ENCODE measurements around the gene RAB6A. TPM values are rescaled to one million over a fixed set of nuclear protein-coding genes. Genes with fewer than 3 reads are reported as not detected.

The RAB6A gene
- total RNA-seq, 5 donors from 2014 or later (not counting 1 experiment from before 2014, with no cell fraction given), result 58.1 to 118 (median 102) TPM

DNA sequence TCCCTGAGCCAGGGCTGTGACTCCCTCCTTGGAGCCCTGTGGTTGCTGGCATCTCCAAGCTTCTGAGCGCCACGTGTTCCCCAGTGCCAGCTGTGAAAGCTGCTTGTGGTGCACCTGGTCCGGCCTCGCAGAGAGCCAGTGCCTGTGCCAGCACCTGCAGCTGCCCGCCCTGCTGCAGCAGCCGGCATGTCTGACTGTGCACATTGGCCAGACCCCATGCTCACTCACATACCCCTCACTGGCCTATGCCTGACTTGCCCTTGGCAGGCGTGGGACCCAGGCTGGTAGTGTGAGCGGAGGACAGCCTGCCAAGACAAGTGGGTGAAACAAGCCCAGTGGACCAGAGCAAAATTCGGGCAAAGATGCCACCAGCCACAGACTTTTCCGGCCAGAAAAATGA is 36.6 kb upstream of the RAB6A start:
- ChIA-PET CTCF (no interaction called here), POLR2A (no interaction called here)
- ATAC-seq (replicated peaks in 1 of 4) (no peak), DNase-seq (no peak)
- no peaks in the 10 kb centered on the region for H3K4me1 ChIP-seq (ENCODE audit: control insufficient read depth in 1 of 2, extremely low read depth in 1 of 2, insufficient read depth in 2 of 2, low read length in 2 of 2)
- Mint-ChIP-seq H3K36me3 (peaks cover 16% of the 10 kb centered on the region), H3K27me3 (no peaks in the 10 kb centered on the region), H3K4me3 (no peak overlapping the region), H3K4me1 (peaks cover 6 to 7% (median 7%) of the 10 kb centered on the region in 3 donors), H3K9me3 (no peaks in the 10 kb centered on the region), H3K27ac (no peak overlapping the region)
- no peak overlapping the region for H3K27ac ChIP-seq (ENCODE audit: low read length)
- peaks cover 0 to 13% of the 10 kb centered on the region in 2 donors for H3K36me3 ChIP-seq (ENCODE audit: control insufficient read depth in 2 of 2, extremely low read depth in 1 of 2, insufficient read depth in 1 of 2, low read length in 1 of 2)
- 91% methylated on average over 8 of the region's 10 CpGs for WGBS (ENCODE audit: insufficient coverage)
- no peak overlapping the region for H3K4me3 ChIP-seq (ENCODE audit: control insufficient read depth in 1 of 2, extremely low read depth in 1 of 2, low read length in 1 of 2)
- no peaks in the 10 kb centered on the region for H3K27me3 ChIP-seq (replicated peaks in 1 of 2; ENCODE audit: control insufficient read depth in 2 of 2, extremely low read depth in 1 of 2, insufficient read depth in 2 of 2, low read length in 1 of 2)
- H3K9me3 ChIP-seq, result no peaks in the 10 kb centered on the region

DNA sequence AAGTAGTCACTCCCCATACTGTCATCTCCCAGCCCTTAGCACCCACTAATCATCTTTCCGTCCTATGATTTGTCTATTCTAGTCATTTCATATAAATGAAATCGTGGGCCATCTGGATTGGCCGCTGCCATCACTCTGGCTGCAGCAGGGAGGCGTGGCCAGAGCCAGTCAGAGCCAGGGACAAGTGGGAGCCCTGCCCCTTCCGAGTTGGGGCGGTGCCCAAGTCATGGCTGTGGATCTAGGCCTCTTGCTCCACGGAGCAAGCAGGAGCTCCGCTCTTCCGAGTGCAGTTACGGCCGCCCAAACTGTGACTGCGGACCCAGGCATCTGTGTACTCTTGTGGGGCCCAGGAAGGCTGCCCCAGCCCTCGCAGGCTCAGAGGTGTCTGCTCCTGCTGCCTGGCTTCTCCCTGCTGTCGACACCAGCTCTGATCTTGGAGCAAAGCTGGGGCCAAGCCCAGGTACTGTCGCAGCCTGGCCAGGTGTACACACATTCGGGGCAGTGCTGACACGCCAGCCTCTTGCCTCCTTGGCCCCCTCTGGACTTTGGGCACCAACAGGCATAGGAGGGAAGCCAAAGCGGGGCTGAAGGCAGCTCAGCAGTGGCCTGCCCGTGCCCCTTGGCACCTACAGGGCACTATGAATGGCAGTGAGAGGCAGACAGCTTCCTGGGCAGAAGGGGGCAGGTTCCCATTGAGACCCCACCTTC is 35.2 kb upstream of the RAB6A start:
- Histone ChIP-seq H3K36me3 (ENCODE audit: control insufficient read depth in 2 of 2, extremely low read depth in 1 of 2, insufficient read depth in 1 of 2, low read length in 1 of 2) (peaks cover 0 to 21% of the 10 kb centered on the region in 2 donors), H3K4me1 (ENCODE audit: control insufficient read depth in 1 of 2, extremely low read depth in 1 of 2, insufficient read depth in 2 of 2, low read length in 2 of 2) (no peaks in the 10 kb centered on the region), H3K4me3 (ENCODE audit: control insufficient read depth in 1 of 2, extremely low read depth in 1 of 2, low read length in 1 of 2) (no peak overlapping the region), H3K9me3 (no peaks in the 10 kb centered on the region), H3K27me3 (replicated peaks in 1 of 2; ENCODE audit: control insufficient read depth in 2 of 2, extremely low read depth in 1 of 2, insufficient read depth in 2 of 2, low read length in 1 of 2) (no peaks in the 10 kb centered on the region), H3K27ac (ENCODE audit: low read length) (no peak overlapping the region)
- ATAC-seq (replicated peaks in 1 of 4) (no peak), DNase-seq (no peak)
- Mint-ChIP-seq H3K9me3 (no peaks in the 10 kb centered on the region), H3K4me3 (no peak overlapping the region), H3K4me1 (peaks cover 3 to 7% (median 7%) of the 10 kb centered on the region in 3 donors), H3K36me3 (peaks cover 12% of the 10 kb centered on the region), H3K27ac (no peak overlapping the region), H3K27me3 (no peaks in the 10 kb centered on the region)
- POLR2A ChIA-PET, result no interaction called here
- CTCF ChIA-PET, result no interaction called here
- 97% methylated on average over 19 of the region's 19 CpGs for WGBS (ENCODE audit: insufficient coverage)

DNA sequence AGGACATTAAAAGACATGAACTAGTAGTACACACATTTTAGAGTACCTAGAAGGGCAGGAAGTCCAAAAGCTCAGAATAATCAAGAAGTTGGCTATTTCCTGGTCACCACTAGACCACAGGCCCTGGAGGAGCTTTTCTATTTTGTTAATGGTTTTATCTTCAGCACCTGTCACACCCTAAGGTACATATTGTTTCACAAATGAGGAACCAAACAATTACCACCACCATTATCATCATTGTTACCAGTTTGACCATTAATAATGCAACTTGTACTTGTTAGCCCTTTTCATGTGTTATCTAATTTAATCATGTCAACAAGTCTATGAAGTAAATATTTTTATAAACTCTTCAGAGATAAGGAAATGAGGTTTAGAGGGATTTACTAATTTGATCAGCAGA is 31.7 kb upstream of the RAB6A start:
- DNase-seq, result no peak

DNA sequence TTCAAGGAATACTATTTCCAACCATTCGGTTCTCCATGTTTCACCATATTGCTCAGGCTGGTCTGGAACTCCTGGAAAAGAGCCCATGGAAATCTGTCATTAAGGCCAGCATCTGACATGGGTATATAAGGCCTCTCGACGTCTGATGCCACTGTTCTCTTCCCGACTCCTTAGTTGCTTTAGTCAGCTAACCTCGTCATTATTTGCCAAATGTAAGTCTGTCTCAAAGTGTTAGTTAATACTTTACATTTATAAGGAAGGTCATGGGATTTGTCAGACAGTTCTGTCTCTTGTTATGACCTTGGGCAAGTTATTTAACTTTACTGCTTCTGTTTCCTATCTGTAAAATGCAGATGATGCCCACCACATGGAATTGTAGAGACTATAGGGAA is 28.4 kb upstream of the RAB6A start:
- H3K27me3 Mint-ChIP-seq, result no peaks in the 10 kb centered on the region
- no peak overlapping the region for H3K4me3 ChIP-seq (ENCODE audit: control insufficient read depth in 1 of 2, extremely low read depth in 1 of 2, low read length in 1 of 2)
- WGBS (ENCODE audit: insufficient coverage), result 95% methylated on average over 3 of the region's 5 CpGs
- peaks cover 26 to 30% (median 29%) of the 10 kb centered on the region in 3 donors for H3K4me1 Mint-ChIP-seq
- peak overlapping the region; percentile 91 to 99 (median 99) for H3K4me3 Mint-ChIP-seq
- H3K27me3 ChIP-seq (replicated peaks in 1 of 2; ENCODE audit: control insufficient read depth in 2 of 2, extremely low read depth in 1 of 2, insufficient read depth in 2 of 2, low read length in 1 of 2), result no peaks in the 10 kb centered on the region
- peaks cover 0 to 8% of the 10 kb centered on the region in 2 donors for H3K36me3 ChIP-seq (ENCODE audit: control insufficient read depth in 2 of 2, extremely low read depth in 1 of 2, insufficient read depth in 1 of 2, low read length in 1 of 2)
- no peak overlapping the region for H3K27ac Mint-ChIP-seq
- ATAC-seq (replicated peaks in 1 of 4) (no peak), DNase-seq (no peak)
- ChIA-PET POLR2A (no interaction called here), CTCF (no interaction called here)
- peaks cover 3% of the 10 kb centered on the region for H3K36me3 Mint-ChIP-seq
- no peak overlapping the region for H3K27ac ChIP-seq (ENCODE audit: low read length)
- peaks cover 9 to 15% of the 10 kb centered on the region in 2 experiments for H3K4me1 ChIP-seq (ENCODE audit: control insufficient read depth in 1 of 2, extremely low read depth in 1 of 2, insufficient read depth in 2 of 2, low read length in 2 of 2)
- no peaks in the 10 kb centered on the region for H3K9me3 ChIP-seq
- H3K9me3 Mint-ChIP-seq, result no peaks in the 10 kb centered on the region

More for the DNA sequence above, 31.7 kb upstream of the RAB6A start:
- H3K27me3 ChIP-seq (replicated peaks in 1 of 2; ENCODE audit: control insufficient read depth in 2 of 2, extremely low read depth in 1 of 2, insufficient read depth in 2 of 2, low read length in 1 of 2), result no peaks in the 10 kb centered on the region
- no peak for ATAC-seq (replicated peaks in 1 of 4)
- POLR2A ChIA-PET, result no interaction called here
- H3K4me1 ChIP-seq (ENCODE audit: control insufficient read depth in 1 of 2, extremely low read depth in 1 of 2, insufficient read depth in 2 of 2, low read length in 2 of 2), result peaks cover 6 to 10% of the 10 kb centered on the region in 2 experiments
- no peak overlapping the region for H3K4me3 ChIP-seq (ENCODE audit: control insufficient read depth in 1 of 2, extremely low read depth in 1 of 2, low read length in 1 of 2)
- CTCF ChIA-PET, result no interaction called here
- H3K27me3 Mint-ChIP-seq, result no peaks in the 10 kb centered on the region
- H3K9me3 Mint-ChIP-seq, result no peaks in the 10 kb centered on the region
- peaks cover 21 to 24% (median 22%) of the 10 kb centered on the region in 3 donors for H3K4me1 Mint-ChIP-seq
- H3K36me3 Mint-ChIP-seq, result peaks cover 6% of the 10 kb centered on the region
- no peaks in the 10 kb centered on the region for H3K9me3 ChIP-seq
- H3K36me3 ChIP-seq (ENCODE audit: control insufficient read depth in 2 of 2, extremely low read depth in 1 of 2, insufficient read depth in 1 of 2, low read length in 1 of 2), result peaks cover 0 to 18% of the 10 kb centered on the region in 2 donors
- no peak overlapping the region for H3K27ac ChIP-seq (ENCODE audit: low read length)
- H3K27ac Mint-ChIP-seq, result no peak overlapping the region
- H3K4me3 Mint-ChIP-seq, result no peak overlapping the region

DNA sequence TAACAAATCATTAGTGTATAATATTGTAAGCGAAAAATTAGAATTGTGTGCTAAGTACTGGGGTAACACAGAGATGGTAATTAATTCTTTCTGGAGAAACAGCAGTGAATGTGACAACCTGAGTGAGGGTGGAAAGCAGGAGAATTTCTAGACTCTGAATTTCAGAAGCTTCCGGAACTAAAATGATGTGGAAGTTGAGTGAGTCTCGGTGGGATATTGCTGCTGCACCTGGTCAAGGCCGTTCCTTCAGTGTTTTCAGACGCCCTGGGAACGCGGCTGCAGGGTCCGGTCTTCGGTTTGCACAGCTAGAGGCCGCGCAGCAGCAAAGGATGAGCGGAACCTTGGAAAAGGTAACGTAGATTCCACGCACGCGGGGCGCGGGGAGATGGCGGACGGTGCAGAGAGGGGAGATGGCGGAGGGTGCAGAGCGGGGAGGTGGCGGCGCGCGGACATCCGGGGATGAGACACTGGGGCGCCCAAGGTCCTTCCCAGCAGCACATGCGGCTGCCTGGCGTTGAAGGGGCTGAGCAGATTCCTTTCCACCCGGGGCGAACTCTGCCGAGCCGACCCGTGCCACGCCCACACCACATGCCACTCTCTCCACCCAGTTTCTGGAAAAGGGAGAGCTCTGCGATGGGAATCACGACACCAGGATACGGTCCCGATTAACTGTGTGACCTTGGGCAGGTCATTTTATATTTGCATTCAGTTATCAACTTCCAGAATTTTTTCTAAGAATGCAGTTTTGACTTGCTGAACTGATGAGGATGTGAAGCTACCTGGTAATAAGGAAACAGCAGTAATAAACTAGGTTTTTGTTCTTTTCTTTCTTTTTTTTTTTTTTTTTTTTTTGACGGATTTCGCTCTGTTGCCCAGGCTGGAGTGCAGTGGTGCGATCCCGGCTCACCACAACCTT is 27.0 kb upstream of the RAB6A start, which contains the start of gene MRPL48:
MRPL48 (plus strand) TSS at position 232 of the 916 bp plus-strand sequence; CDS start at position 330, 98 bp downstream.
- Histone ChIP-seq H3K9me3 (no peaks in the 10 kb centered on the region), H3K27ac (ENCODE audit: low read length) (peak within 1 kb of the TSS; percentile 73), H3K4me1 (ENCODE audit: control insufficient read depth in 1 of 2, extremely low read depth in 1 of 2, insufficient read depth in 2 of 2, low read length in 2 of 2) (peaks cover 9 to 15% of the 10 kb centered on the region in 2 experiments), H3K4me3 (ENCODE audit: control insufficient read depth in 1 of 2, extremely low read depth in 1 of 2, low read length in 1 of 2) (peak within 1 kb of the TSS; percentile 80 to 83), H3K36me3 (ENCODE audit: control insufficient read depth in 2 of 2, extremely low read depth in 1 of 2, insufficient read depth in 1 of 2, low read length in 1 of 2) (peaks cover 0 to 8% of the 10 kb centered on the region in 2 donors), H3K27me3 (replicated peaks in 1 of 2; ENCODE audit: control insufficient read depth in 2 of 2, extremely low read depth in 1 of 2, insufficient read depth in 2 of 2, low read length in 1 of 2) (no peaks in the 10 kb centered on the region)
- H3K36me3 Mint-ChIP-seq, result no peaks in the 10 kb centered on the region
- DNase-seq, result peak; percentile 74 to 90 (median 85)
- WGBS (ENCODE audit: insufficient coverage), result 2% methylated on average over 39 of the region's 44 CpGs
- H3K27me3 Mint-ChIP-seq, result no peaks in the 10 kb centered on the region
- POLR2A ChIA-PET, result interaction anchor here (0.6 to 1.6 kb wide), 4 partner anchors 9 to 221 kb away, joined by 3 to 15 read pairs (median 6); partner anchors contain the start of gene RAB6A (in 1 of the 2)
- H3K9me3 Mint-ChIP-seq, result no peaks in the 10 kb centered on the region
- H3K4me1 Mint-ChIP-seq, result peaks cover 23 to 27% (median 24%) of the 10 kb centered on the region in 3 donors
- peak; percentile 100 for ATAC-seq (replicated peaks in 1 of 4)
- H3K27ac Mint-ChIP-seq, result peak within 1 kb of the TSS; percentile 100
- peak within 1 kb of the TSS; percentile 91 to 99 (median 99) for H3K4me3 Mint-ChIP-seq
- CTCF ChIA-PET, result interaction anchor here in 1 of 2 donors (0.6 to 1.8 kb wide), 4 partner anchors 8 to 114 kb away, joined by 4 to 8 read pairs (median 6); no protein-coding TSS in a partner anchor

DNA sequence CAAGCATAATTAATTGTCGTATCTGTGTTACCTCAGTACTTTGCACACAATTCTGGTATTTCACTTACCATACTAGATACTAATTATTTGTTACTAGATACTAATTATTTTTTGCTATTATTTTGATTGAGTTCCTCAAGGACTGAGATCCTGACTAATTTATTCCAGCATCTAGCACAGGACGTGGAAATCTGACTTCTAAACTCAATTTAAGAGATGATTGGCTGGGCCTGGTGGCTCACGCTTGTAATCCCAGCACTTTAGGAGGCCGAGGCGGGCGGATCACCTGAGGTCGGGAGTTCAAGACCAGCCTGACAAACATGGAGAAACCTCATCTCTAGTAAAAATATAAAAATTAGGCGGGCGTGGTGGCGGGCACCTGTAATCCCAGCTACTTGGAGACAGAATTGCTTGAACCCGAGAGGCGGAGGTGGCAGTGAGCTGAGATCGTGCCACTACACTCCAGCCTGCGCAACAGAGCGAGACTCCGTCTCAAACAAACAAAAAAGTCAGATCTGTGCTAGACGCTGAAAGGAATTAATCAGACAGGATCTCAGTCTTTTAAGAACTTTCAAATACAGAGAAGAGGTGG is 26.3 kb upstream of the RAB6A start:
- no peaks in the 10 kb centered on the region for H3K27me3 ChIP-seq (replicated peaks in 1 of 2; ENCODE audit: control insufficient read depth in 2 of 2, extremely low read depth in 1 of 2, insufficient read depth in 2 of 2, low read length in 1 of 2)
- Mint-ChIP-seq H3K36me3 (no peaks in the 10 kb centered on the region), H3K4me3 (peak overlapping the region; percentile 91 to 99 (median 99)), H3K27ac (peak overlapping the region; percentile 100), H3K4me1 (peaks cover 23 to 27% (median 24%) of the 10 kb centered on the region in 3 donors), H3K9me3 (no peaks in the 10 kb centered on the region), H3K27me3 (no peaks in the 10 kb centered on the region)
- 95% methylated on average over 6 of the region's 17 CpGs for WGBS (ENCODE audit: insufficient coverage)
- POLR2A ChIA-PET, result interaction anchor here in 1 of 2 donors (1.6 kb wide), 2 partner anchors 8 to 26 kb away, joined by 5 to 7 read pairs; partner anchors contain the start of gene RAB6A
- peak in 1 of 35 experiments; percentile 6 for DNase-seq
- H3K36me3 ChIP-seq (ENCODE audit: control insufficient read depth in 2 of 2, extremely low read depth in 1 of 2, insufficient read depth in 1 of 2, low read length in 1 of 2), result peaks cover 0 to 6% of the 10 kb centered on the region in 2 donors
- H3K4me1 ChIP-seq (ENCODE audit: control insufficient read depth in 1 of 2, extremely low read depth in 1 of 2, insufficient read depth in 2 of 2, low read length in 2 of 2), result peaks cover 9 to 15% of the 10 kb centered on the region in 2 experiments
- peak in 1 of 4 experiments; percentile 7 for ATAC-seq (replicated peaks in 1 of 4)
- CTCF ChIA-PET, result interaction anchor here in 1 of 2 donors (1.6 to 1.8 kb wide), 2 partner anchors 8 to 26 kb away, joined by 5 to 8 read pairs; no protein-coding TSS in a partner anchor
- no peaks in the 10 kb centered on the region for H3K9me3 ChIP-seq
- H3K27ac ChIP-seq (ENCODE audit: low read length), result peak overlapping the region; percentile 73
- H3K4me3 ChIP-seq (ENCODE audit: control insufficient read depth in 1 of 2, extremely low read depth in 1 of 2, low read length in 1 of 2), result peak overlapping the region in 1 of 2 donors; percentile 80

Data from T-cell (primary cell).